IPS-18c (cell line): ENCODE measurements around the gene NCCRP1.

Experiments
- H3K4me3 ChIP-seq: 2 replicates; pipeline ENCODE4 v1.7.0; 2013; ENCODE audit warnings: low read depth, mild to moderate bottlenecking, low read length, moderate library complexity; ENCODE audit not compliant: insufficient read depth
- H3K9me3 ChIP-seq: one replicate; pipeline ENCODE4 v1.6.1; 2013; ENCODE audit warnings: mild to moderate bottlenecking, low read length, moderate library complexity; ENCODE audit not compliant: control insufficient read depth, insufficient read depth

The NCCRP1 gene

DNA sequence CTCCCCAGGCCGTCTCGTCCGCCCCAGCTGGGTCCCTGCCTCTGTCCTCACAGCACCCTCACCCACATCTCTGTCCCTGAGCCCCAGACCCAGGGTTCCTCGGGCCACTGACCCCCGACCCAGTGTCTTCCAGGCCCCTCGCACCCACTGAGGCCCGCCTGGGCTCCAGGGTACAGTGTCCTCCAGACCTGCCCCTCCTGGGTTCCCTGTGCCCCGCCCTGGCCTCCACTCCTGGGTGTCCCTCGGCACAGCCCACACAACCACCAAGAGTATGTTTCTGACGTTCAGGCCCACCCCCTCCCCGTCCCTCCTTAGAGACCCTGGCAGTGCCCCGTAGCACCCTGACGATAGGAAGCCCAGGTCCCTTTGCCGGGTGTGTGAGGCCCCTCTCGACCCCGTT lies 22.6 kb upstream of the NCCRP1 start:
- Histone ChIP-seq H3K4me3 (no peak overlapping the region), H3K9me3 (no peaks in the 10 kb centered on the region)

DNA sequence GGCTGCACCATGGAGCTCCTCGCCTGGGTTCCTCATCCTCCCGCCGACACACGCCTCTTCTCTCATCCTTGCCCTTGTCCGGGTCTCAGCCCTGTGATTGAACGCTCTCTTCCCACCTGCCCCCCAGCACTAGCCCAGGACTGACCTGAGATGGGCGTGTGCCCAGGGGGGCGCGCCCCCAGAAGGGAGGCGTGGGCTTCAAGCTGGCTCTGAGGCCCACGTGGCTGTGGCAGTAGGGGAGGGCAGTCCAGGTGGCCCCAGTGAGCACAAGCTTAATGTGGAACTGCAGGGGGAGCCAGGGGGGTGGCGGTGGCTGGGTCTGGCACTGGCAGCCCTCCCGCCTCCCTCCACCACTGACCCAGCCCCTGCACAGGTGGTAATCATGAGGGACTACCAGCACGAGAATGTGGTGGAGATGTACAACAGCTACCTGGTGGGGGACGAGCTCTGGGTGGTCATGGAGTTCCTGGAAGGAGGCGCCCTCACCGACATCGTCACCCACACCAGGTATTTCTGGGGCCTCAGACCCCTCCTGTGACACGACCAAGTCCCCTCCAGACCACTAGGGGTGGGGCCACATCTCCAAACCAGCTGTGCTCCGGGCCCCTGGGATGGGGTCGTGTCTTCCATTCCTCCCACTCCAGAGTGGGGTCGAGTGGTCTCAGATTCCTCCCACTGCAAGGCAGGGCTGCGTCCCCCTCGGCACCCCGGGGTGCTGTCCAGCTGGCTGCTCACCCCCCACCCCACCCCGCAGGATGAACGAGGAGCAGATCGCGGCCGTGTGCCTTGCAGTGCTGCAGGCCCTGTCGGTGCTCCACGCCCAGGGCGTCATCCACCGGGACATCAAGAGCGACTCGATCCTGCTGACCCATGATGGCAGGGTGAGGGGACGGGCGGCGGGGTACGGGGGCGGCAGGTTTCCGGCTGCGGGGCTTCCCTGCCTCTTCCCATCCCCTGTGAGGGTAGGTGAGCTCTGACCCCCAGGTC lies 21.9 kb upstream of the NCCRP1 start:
- H3K9me3 ChIP-seq: no peaks in the 10 kb centered on the region

DNA sequence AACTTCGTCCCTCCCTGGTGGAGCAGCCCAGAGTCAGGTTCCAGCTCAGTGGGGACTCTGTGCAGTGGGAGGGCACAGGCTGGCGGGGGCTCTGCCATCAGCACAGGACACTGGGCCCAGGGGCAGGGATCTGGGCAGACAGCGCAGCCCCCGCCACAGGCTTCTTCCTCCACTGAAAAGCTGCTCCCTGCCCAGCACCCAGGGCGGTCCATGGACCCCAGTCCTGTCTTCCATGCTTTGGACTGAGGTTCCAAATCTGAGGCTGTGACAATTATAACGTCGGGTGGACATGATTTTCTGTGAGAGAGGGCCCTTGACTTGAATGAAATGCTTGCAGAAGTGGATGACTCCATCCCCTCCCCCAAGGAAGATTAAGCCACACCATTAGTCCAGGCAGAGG lies 21.2 kb upstream of the NCCRP1 start:
- H3K4me3 ChIP-seq: no peak overlapping the region
- H3K9me3 ChIP-seq: no peaks in the 10 kb centered on the region

More for the DNA sequence above, 21.9 kb upstream of the NCCRP1 start:
- H3K4me3 ChIP-seq: no peak overlapping the region

DNA sequence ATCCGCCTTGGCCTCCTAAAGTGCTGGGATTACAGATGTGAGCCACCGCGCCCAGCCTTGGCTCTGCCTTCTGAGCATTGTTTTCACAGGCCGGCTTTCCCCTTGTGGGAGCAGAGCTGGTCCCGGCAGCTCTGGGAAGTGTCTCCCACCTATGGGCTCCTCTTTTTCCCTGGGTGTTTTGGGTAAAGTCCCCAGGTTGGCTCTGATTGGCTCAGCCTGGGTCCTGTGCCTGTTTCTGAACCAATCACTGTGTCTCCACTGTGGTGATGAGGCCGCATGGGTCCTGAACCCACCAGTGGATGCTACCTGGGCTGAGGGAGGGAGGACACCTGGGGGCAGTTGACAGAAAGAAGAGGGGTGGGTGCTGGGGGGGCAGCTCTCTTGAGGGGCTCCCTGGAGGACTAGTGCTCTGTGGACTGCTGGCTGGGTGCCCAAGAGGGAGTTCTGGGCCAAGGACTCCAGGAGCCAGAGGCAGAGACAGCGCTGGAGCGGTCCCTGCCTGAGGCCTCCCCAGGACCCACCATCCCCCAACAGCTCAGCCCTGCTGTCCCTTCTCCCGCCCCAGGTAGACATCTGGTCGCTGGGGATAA lies 19.6 kb upstream of the NCCRP1 start:
- Histone ChIP-seq H3K9me3 (no peaks in the 10 kb centered on the region), H3K4me3 (no peak overlapping the region)

DNA sequence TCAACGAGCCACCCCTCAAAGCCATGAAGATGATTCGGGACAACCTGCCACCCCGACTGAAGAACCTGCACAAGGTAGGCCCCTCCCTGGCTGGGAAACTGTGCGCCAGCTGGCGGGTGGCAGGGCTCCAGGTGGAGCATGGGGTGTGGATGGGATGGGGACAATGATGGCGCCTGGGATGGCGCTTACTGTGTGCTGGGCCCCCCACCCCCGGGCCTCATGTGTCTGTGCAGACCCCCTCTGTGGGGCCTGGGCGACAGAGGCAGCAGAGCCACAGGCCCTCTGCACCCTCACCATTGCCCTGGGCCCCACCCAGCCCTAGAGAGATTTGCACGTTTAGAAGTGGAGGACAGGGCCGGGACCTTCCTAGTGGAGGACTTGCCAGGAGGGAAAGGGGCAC lies 19.0 kb upstream of the NCCRP1 start:
- Histone ChIP-seq H3K9me3 (no peaks in the 10 kb centered on the region), H3K4me3 (no peak overlapping the region)

DNA sequence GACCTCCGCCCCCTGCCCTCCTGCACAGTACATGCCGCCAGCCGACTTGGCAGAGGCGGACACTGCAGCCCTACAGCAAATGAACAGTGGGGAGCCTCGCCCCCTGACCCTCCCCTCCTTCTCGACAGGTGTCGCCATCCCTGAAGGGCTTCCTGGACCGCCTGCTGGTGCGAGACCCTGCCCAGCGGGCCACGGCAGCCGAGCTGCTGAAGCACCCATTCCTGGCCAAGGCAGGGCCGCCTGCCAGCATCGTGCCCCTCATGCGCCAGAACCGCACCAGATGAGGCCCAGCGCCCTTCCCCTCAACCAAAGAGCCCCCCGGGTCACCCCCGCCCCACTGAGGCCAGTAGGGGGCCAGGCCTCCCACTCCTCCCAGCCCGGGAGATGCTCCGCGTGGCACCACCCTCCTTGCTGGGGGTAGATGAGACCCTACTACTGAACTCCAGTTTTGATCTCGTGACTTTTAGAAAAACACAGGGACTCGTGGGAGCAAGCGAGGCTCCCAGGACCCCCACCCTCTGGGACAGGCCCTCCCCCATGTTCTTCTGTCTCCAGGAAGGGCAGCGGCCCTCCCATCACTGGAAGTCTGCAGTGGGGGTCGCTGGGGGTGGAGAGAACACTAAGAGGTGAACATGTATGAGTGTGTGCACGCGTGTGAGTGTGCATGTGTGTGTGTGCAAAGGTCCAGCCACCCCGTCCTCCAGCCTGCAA lies 18.3 kb upstream of the NCCRP1 start:
- no peak overlapping the region for H3K4me3 ChIP-seq
- no peaks in the 10 kb centered on the region for H3K9me3 ChIP-seq

DNA sequence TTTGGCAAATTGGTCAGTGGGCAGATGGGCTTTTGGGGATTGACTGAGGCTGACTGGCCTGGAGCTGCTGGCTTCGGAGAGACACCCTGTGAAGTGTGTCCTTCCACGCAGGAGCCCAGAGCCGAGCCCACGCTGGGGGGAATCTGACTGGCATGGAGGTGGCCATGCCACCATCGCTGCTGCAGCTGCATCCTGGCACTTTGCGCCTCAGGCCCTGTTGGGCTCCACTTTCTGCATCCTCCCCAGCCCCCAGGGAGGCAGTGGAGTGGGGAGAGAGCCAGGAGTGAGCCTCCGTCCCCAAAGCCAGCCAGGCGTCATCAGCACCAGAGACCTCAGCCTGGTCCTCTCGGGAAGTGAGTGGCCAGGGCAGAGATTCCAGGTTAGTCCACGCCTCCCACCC lies 17.0 kb upstream of the NCCRP1 start:
- Histone ChIP-seq H3K9me3 (no peaks in the 10 kb centered on the region), H3K4me3 (no peak overlapping the region)

DNA sequence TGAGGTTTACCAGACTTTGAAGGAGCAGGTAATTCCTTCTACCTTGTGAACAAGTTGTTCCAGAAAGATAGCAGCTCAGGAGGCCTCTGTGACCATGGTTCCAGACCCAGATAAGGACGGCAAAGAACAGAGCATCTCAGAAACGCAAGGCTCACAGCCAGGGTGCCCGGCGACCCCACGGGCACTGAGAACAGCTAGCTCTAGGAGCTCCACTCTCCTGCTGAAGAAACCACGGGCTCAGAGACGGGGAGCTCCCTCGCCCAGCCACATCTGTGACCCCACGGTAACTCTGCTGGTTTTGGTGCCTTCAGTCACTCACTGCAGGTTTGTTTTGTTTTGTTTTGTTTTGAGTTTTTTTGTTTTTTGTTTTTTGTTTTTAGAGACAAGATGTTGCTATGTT lies 16.0 kb upstream of the NCCRP1 start:
- Histone ChIP-seq H3K9me3 (no peaks in the 10 kb centered on the region), H3K4me3 (no peak overlapping the region)

DNA sequence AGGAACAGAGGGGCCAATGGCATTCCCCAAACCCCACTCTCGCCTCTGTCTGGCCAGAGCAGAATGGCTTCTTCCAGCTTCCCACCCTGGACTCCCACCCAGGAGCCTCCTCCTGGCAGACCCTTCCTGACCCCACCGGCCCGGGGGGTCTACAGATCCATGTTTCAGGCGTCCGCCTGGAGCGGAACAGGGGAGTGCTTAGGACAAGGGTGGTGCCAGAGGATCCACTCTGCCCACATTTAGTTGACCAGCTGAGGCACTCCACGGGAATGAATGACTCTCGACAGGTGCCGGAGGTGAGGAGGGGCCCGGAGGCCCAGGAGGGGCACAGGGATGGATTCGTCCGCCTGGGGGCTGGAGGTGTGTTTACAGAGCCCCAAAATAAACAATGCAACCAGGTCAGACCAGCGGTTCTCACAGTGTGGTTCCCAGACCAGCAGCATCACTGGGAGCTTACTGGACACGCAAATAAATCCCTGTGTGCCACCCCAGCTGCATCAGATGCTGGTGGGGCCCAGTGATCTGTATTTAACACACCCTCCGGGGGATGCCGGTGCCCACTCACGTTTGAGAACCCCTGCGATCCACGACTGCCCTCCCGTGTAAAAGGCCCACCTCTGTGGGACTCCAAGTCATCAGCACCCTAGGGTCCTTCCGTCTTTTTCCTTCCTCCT lies 15.1 kb upstream of the NCCRP1 start:
- no peak overlapping the region for H3K4me3 ChIP-seq

DNA sequence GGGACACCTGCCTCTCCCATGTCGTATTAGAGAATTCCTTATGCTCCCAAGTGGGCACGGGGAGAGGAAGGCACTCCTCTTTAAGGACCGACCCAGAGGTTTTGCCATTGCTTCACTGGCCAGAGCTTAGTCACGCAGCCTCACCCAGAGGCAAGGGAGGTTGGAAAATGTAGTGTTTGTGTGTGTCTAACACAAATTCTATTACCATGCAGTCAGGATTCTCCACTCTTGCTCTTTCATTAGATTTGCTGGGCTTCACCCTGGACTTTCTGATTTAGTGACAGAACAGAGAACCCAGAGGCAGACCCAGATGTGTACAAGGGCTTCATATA lies 14.6 kb upstream of the NCCRP1 start:
- no peak overlapping the region for H3K4me3 ChIP-seq
- no peaks in the 10 kb centered on the region for H3K9me3 ChIP-seq

More for the DNA sequence above, 15.1 kb upstream of the NCCRP1 start:
- no peaks in the 10 kb centered on the region for H3K9me3 ChIP-seq

DNA sequence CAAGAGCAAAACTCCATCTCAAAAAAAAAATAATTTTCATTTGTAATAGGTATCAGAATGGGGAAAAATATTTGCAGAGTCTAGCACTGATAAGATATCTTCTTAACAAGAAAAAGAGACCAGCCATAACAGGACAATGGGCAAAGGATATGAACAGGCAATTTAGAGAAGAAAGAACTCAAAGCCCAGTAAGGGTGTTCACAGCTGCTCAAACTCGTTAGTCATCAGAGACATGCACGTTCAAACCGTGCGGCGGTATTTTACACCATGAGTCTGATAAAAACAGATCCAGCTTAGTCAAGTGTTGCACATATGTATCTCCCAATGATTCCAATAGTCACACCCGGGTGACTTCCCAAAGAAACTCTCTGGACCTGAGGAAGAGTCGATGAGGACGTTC lies 13.7 kb upstream of the NCCRP1 start:
- Histone ChIP-seq H3K9me3 (no peaks in the 10 kb centered on the region), H3K4me3 (no peak overlapping the region)

DNA sequence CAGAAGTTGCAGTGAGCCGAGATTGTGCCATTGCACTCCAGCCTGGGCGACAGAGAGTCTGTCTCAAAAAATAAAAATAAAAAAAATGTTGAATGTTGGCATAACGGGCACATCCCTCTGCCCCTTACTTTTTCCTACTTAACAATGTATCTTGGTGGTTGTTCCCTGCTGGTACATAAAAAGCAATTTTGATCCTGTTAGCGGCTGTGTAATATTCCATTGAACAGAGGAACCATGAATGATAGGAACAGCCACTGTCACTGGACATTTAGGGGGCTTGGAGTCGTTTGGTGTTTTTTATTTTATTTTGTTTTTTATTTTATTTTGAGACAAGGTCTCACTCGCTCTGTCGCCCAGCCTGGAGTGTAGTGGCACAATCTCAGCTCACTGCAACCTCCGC lies 10.4 kb upstream of the NCCRP1 start:
- Histone ChIP-seq H3K4me3 (no peak overlapping the region), H3K9me3 (no peaks in the 10 kb centered on the region)

DNA sequence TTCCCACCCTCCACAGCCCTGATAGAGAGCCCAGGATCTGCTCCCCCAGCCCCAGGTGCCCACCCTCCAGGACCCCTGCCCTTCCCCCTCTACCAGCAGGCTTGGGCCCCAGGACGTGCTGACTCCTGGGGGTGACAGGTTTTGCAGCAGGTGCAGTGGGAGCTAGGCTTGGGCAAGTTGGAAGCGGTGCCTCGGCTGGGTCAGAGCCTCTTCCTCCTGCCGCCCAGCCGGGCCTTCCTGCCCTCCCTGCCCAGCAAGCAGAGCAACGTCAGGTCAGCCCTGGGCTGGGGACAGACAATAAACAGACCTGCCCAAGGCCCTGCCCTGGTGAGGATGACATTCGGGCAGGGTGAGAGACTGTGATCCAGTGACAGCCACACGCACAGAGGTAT lies 9.2 kb upstream of the NCCRP1 start:
- Histone ChIP-seq H3K9me3 (no peaks in the 10 kb centered on the region), H3K4me3 (no peak overlapping the region)

DNA sequence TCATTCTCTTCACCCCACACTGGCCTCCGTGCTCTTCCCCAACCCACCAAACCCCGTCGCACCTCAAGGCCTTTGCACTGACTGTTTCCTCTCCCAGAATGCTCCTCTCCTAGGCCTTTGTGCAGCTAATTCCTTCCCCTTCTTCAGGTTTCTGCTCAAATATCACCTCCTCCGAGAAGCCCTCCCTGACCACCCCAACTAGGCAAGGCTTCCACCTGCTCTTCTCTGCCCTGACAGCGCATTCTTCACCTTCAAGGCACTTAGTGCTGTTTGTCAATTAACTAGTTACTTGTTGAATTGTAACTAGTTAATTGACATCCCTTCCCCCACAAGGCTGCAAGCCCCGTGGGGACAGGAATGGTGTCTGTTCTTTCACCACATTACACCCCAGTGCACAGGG lies 7.8 kb upstream of the NCCRP1 start:
- Histone ChIP-seq H3K4me3 (no peak overlapping the region), H3K9me3 (no peaks in the 10 kb centered on the region)

DNA sequence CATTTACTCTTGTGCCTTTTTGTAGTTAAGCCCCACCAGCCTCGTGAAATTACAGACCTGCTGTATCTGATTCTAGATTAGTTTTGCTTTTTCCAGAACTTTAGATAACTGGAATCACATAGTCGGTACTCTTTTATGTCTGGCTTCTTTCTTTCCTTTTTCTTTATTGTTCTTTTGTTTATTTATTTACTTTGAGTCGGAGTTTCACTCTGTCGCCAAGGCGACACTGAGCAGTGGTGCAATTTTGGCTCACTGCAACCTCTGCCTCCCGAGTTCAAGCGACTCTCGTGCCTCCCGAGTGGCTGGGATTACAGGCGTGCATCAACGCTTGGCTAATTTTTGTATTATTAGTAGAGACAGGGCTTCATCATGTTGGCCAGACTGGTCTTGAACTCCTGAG lies 6.0 kb upstream of the NCCRP1 start:
- Histone ChIP-seq H3K4me3 (no peak overlapping the region), H3K9me3 (no peaks in the 10 kb centered on the region)

DNA sequence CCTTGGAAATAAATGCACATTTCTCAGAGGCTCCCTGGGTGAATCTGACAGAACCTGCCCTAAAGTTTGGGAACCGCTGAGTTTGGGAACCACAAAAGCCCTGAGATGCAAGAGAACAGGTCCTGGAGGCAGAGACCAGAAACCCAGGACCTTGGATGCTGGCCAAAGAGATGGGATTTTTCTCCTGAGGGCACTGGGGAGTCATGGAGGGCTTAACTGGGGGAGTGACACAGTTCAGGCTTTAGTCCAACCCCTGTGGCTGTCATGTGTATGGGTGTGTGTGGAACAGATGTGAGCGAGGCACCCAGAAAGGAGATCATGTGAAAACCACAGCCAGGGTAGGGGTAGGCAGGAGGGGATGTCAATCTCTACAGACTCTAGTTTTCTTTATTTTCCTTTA lies 3.9 kb upstream of the NCCRP1 start:
- Histone ChIP-seq H3K4me3 (no peak overlapping the region), H3K9me3 (no peaks in the 10 kb centered on the region)

DNA sequence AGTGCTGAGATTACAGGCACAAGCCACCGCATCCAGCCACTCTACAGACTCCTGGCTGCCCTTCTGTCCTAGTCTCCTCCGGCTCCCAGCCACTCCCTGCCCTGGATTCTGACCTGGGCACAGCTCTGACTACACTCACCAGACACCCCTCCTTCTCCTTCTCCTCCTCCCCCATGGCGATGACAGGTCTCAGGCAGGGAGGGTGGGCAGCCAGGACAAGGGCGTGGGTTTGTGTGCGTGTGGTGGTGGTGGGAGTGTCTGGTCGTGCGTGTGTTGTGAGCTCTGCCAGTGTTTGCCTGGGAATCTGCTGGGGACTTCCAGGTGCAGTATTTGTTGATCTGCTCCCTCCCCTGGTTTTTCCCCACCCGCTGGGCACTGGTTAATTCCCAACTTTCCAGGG lies 3.0 kb upstream of the NCCRP1 start:
- Histone ChIP-seq H3K9me3 (no peaks in the 10 kb centered on the region), H3K4me3 (no peak overlapping the region)
